Thymus (tissue), 11 donors: ENCODE measurements around the gene DAP3. TPM values are rescaled to one million over a fixed set of nuclear protein-coding genes. Genes with fewer than 3 reads are reported as not detected.
"Not testable (repeated sequence)": the region's sequence is repeated elsewhere in the genome, so short reads cannot be mapped to it uniquely, and the experiment has no call there.

Source experiments
- DNase-seq, 9 donors: peaks; one replicate each; pipeline ENCODE4 v3.0.0-alpha.2; 2013; ENCODE audit warnings: low spot score in 9 of 9, low read depth in 6 of 9, missing footprints in 1 of 9
- H3K27ac ChIP-seq, 2 donors: one replicate each; pipeline ENCODE4 v1.5.1; 2013; ENCODE audit warnings: control low read depth in 1 of 2, low read depth in 1 of 2, low read length in 1 of 2, mild to moderate bottlenecking in 1 of 2, moderate library complexity in 1 of 2
- H3K27me3 ChIP-seq, 2 donors: one replicate each; pipeline ENCODE4 v1.5.1; 2013; ENCODE audit warnings: low read length in 1 of 2; ENCODE audit not compliant: control insufficient read depth in 2 of 2, insufficient read depth in 1 of 2
- H3K36me3 ChIP-seq, 2 donors: one replicate each; pipeline ENCODE4 v1.5.1; 2013; ENCODE audit warnings: low read length in 1 of 2, mild to moderate bottlenecking in 1 of 2, moderate library complexity in 1 of 2; ENCODE audit not compliant: control insufficient read depth in 2 of 2, insufficient read depth in 2 of 2
- H3K4me1 ChIP-seq, 2 donors: one replicate each; pipeline ENCODE4 v1.5.1; 2013; ENCODE audit warnings: low read length in 2 of 2; ENCODE audit not compliant: control insufficient read depth in 2 of 2, insufficient read depth in 2 of 2
- H3K4me3 ChIP-seq, 2 donors: one replicate each; pipeline ENCODE4 v1.5.1; 2013; ENCODE audit warnings: low read length in 2 of 2, control low read depth in 1 of 2, mild to moderate bottlenecking in 1 of 2
- H3K9me3 ChIP-seq, 2 donors: one replicate each; pipeline ENCODE4 v1.5.1; 2013; ENCODE audit warnings: low read length in 1 of 2, mild to moderate bottlenecking in 1 of 2; ENCODE audit not compliant: control insufficient read depth in 2 of 2, insufficient read depth in 1 of 2
- WGBS: extraction: QIAGEN DNeasy Blood & Tissue Kit; methylation state at CpG from one replicate; pipeline ENCODE4 v1.1.7; 2013; 5-methylcytosine and 5-hydroxymethylcytosine counted together
- polyA plus RNA-seq: library from polyadenylated mRNA; stranded (reverse); fragments of 200-250 nt; gene quantifications from one replicate; pipeline ENCODE4 v1.2.3, GENCODE V29; 2013
- total RNA-seq: library from RNA; stranded (reverse); fragments of 120-200 nt; gene quantifications from one replicate; pipeline ENCODE4 v1.2.4, GENCODE V29; 2013
- donor health status: healthy.

DAP3 gene
- total and polyA plus RNA-seq, 2 donors, result 63.7 to 156 TPM

- Histone ChIP-seq H3K9me3 (no peaks in the 10 kb centered on the region), H3K4me3 (no peak overlapping the region), H3K27me3 (no peaks in the 10 kb centered on the region), H3K4me1 (no peaks in the 10 kb centered on the region), H3K27ac (no peak overlapping the region), H3K36me3 (no peaks in the 10 kb centered on the region)
- peak in 1 of 9 donors; percentile 15 for DNase-seq
- WGBS, result 65% methylated on average over 11 of the region's 11 CpGs
Measured at GRCh38 chr1:155648207-155649147, 40.4 kb upstream of the DAP3 start.

DNA sequence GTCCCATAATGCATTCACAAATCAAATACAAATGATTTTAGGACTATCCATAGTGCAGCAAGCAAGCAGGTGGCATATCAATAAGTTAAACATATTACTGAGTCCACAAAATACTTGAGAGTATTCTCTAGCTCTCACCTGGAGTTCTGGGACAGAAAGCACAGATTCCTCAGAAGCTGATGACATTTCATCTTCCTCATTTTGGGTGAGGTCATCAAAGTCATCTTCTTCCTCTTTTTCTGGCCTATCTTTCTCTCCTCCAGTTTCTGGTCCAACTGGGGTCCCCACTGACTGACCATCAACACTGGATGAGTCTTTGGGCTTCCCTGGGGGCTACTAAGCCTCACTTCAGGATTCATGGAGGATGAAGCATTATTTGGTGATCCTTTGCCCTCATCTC lies 39.2 kb upstream of the DAP3 start:
- Histone ChIP-seq H3K9me3 (no peaks in the 10 kb centered on the region), H3K27ac (no peak overlapping the region), H3K4me3 (no peak overlapping the region), H3K27me3 (no peaks in the 10 kb centered on the region), H3K36me3 (no peaks in the 10 kb centered on the region), H3K4me1 (no peaks in the 10 kb centered on the region)
- no peak for DNase-seq

DNA sequence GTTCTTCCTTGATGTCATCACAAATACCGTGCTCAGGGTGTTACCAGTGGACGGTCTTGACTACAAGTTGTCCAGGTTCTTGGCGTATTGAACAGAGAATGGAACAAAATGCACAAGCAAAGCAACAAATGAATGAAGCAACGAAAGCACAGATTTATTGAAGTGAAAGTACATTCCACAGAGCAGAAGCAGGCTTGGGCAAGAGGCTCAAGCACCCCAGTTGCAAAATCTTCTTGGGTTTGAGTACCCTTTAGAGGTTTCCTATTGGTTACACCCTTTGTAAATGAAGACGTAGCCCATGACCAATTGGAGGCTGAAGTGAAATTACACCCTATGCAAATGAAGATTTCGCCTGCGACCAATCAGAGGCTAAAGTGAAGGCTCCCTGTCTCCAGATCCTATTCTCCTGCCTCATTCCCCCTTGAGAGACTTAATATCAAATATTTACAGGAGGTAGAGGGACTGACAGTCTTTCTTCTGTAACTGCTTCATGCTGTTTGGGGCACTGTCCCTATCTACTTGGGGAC lies 38.6 kb upstream of the DAP3 start:
- DNase-seq, result no peak
- Histone ChIP-seq H3K27ac (no peak overlapping the region), H3K4me1 (no peaks in the 10 kb centered on the region), H3K4me3 (no peak overlapping the region), H3K9me3 (no peaks in the 10 kb centered on the region), H3K36me3 (no peaks in the 10 kb centered on the region), H3K27me3 (no peaks in the 10 kb centered on the region)
- WGBS, result 97% methylated on average over 7 of the region's 7 CpGs

- H3K9me3 ChIP-seq, result no peaks in the 10 kb centered on the region
- 71% methylated on average over 3 of the region's 3 CpGs for WGBS
- no peaks in the 10 kb centered on the region for H3K36me3 ChIP-seq
- no peaks in the 10 kb centered on the region for H3K4me1 ChIP-seq
- no peak for DNase-seq
- no peaks in the 10 kb centered on the region for H3K27me3 ChIP-seq
- no peak overlapping the region for H3K4me3 ChIP-seq
- no peak overlapping the region for H3K27ac ChIP-seq
Measured at GRCh38 chr1:155651861-155652661, 36.8 kb upstream of the DAP3 start.

DNA sequence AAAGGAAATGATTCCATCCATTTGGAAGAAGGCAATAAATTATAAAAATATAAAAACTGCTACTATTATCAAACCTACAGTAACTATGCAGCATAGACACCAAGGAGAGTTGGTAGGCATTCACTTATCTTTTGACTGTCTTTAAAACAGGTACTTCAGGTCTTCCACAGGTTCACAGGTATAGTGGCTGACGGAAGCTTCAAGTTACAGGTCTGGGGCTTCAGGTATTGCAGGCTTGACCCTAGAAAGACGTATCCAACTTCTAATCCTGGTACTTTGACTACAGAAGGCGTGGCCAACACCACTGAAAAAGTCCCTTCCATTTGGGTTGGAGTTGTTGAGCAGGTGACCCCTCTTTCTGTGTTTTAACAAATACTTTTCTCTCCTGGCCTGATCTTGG lies 35.9 kb upstream of the DAP3 start:
- 92% methylated on average over 3 of the region's 3 CpGs for WGBS
- Histone ChIP-seq H3K4me3 (no peak overlapping the region), H3K27ac (no peak overlapping the region), H3K36me3 (peaks cover 4 to 5% of the 10 kb centered on the region in 2 donors), H3K4me1 (no peaks in the 10 kb centered on the region), H3K27me3 (no peaks in the 10 kb centered on the region), H3K9me3 (no peaks in the 10 kb centered on the region)
- no peak for DNase-seq

DNA sequence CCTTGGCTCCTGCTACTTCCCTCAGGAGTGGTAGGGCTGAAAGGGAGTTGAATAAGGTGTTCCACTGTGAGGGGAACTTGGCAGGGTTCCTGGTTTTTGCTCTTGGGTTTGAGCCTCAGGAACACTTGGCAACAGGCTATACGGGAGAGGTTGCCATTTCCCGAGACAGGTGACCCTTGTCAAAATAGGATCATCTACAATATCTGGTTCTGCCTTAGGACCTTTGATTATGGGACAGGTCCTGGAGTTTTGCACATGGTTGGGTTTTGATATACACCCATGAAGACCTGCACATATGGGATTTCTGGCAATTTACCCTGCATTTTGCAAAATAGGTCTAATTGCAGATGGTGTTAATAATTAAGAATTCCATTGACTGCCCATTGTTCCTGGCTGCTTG lies 31.4 kb upstream of the DAP3 start:
- Histone ChIP-seq H3K9me3 (no peaks in the 10 kb centered on the region), H3K4me3 (no peak overlapping the region), H3K4me1 (no peaks in the 10 kb centered on the region), H3K27me3 (no peaks in the 10 kb centered on the region), H3K36me3 (peaks cover 36 to 41% of the 10 kb centered on the region in 2 donors), H3K27ac (no peak overlapping the region)
- WGBS, result 95% methylated on average over 2 of the region's 2 CpGs
- no peak for DNase-seq

DNA sequence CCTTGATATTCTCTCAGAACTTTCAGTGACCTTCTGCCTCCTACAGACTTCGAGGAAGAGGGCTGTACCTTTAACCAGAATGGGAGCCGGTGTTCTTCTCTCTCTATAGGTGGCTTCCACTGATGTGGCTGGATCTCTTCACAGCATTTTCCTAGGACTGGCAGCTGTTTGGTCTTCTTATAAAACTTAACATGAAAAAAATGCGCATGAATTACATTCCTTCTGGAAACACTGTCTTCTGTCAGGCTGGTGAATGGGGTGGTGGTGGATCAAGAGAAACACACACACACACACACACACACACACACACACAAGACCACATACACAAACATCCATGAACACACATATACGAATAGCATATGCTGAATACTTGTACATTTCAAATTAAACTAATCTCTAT lies 27.7 kb upstream of the DAP3 start:
- H3K27ac ChIP-seq, H3K4me3 ChIP-seq, H3K9me3 ChIP-seq, H3K27me3 ChIP-seq, DNase-seq, H3K4me1 ChIP-seq: not testable (repeated sequence)
- H3K36me3 ChIP-seq, result peaks cover 69 to 70% of the 10 kb centered on the region in 2 donors
- 96% methylated on average over 3 of the region's 4 CpGs for WGBS

- peaks cover 69 to 87% of the 10 kb centered on the region in 2 donors for H3K36me3 ChIP-seq
- no peaks in the 10 kb centered on the region for H3K9me3 ChIP-seq
- H3K4me1 ChIP-seq, result no peaks in the 10 kb centered on the region
- H3K27ac ChIP-seq, result no peak overlapping the region
- H3K27me3 ChIP-seq, result no peaks in the 10 kb centered on the region
- no peak for DNase-seq
- WGBS, result over 99% methylated on average over 5 of the region's 5 CpGs
- H3K4me3 ChIP-seq, result no peak overlapping the region
Measured at GRCh38 chr1:155669233-155670162, 19.4 kb upstream of the DAP3 start.
